GM19438 (cell line): ENCODE data around the gene PRR36.

Experiments
- ATAC-seq: cut with Tn5 transposase; IDR thresholded peaks from one replicate; pipeline ENCODE4 v1.9.1; 2021; ENCODE audit warnings: low read depth; ENCODE audit not compliant: unreplicated experiment

The PRR36 gene

GRCh38 chr19:7823686-7824301, 50.4 kb downstream of the PRR36 start:
- ATAC-seq, result no peak

DNA sequence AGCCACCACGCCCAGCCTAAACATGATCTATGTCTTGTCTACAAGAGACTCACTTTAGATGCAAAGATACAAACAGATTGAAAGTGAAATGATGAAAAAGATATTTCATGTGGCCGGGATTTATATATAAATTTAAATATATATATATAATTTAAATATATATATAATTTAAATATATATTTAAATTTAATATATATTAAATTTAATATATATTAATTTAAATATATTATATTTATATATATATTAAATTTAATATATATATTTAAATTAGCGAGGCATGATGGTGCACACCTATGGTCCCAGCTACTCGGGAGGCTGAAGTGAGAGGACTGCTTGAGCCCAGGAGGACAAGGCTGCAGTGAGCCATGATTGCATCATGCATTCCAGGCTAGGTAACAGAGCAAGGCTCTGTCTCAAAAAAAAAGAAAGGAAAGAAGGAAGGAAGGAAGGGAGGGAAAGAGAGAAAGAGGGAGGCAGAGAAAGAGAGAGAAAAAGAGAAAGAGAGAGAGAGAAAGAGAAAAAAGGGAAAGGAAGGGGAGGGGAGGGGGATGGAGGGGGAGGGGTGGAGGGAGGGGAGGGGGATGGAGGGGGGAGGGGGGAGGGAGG, 51.2 kb downstream of the PRR36 start:
- ATAC-seq, result no peak

GRCh38 chr19:7820588-7820987, 53.6 kb downstream of the PRR36 start:
- no peak for ATAC-seq

DNA sequence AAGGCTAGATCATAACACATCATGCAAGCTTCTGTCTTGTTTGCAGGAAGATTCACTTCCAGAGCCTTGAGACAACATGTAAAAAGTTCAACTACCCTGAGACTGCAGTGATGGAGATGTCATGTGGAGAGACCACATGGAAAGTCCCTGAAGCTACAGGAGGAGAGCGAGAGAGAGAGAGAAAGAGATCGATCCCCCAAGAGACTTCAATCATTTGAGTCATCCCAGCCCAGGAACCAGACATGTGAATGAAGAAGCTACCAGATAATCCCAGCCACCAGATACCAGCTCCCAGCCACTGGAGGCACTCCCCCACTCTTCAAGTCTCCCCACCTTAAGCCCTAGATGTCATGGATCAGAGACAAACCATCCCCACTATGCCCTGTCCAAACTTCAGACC, 54.9 kb downstream of the PRR36 start:
- ATAC-seq, result no peak

- ATAC-seq, result no peak
Measured at GRCh38 chr19:7818806-7819205, 55.4 kb downstream of the PRR36 start.
